ENCODE measurements around the gene HDAC2. TPM values are rescaled to one million over a fixed set of nuclear protein-coding genes. Genes with fewer than 3 reads are reported as not detected.

The HDAC2 gene
- total and polyA plus RNA-seq, 2 experiments from 2014 or later: 343 to 355 TPM

DNA sequence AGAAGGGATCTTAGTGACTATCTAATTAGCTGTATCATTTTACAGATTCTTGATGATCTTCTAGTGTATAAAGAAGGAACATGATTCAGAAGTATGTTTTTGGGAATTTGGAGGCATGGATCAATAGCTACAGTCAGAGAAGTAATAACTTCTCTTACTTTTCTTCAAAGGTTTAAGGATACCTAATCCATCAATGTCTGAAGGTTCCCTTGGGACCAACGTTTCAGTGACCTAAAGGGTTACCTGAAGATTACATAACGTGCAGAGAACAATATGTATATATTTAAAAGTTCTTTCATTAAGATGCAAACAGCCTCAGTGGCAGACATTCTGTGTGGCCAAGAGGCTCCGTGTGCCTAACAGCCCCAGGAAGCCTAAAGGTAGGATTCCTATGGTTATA, 3.2 kb downstream of the HDAC2 start:
- Histone ChIP-seq H3K9me2 (ENCODE audit: insufficient read depth) (no peaks in the 10 kb centered on the region), H3K36me3 (ENCODE audit: insufficient read depth) (no peaks in the 10 kb centered on the region), H2AFZ (no peak overlapping the region), H3K4me1 (ENCODE audit: insufficient read depth) (peaks cover 55% of the 10 kb centered on the region), H3K27me3 (ENCODE audit: insufficient read depth) (peaks cover 9% of the 10 kb centered on the region), H3F3A (replicated peaks; ENCODE audit: low read depth) (no peaks in the 10 kb centered on the region; the same call in 1 of the 2 replicates), H3K4me2 (peak overlapping the region; percentile 89), H4K20me1 (replicated peaks; ENCODE audit: insufficient read depth) (peaks cover 52% of the 10 kb centered on the region), H3K27ac (ENCODE audit: low read depth) (no peak overlapping the region), H3K4me3 (peak overlapping the region; percentile 98), H3K79me2 (replicated peaks; ENCODE audit: insufficient read depth) (peaks cover 85% of the 10 kb centered on the region)
- no peak for TF ChIP-seq NANOG (IDR thresholded peaks at IDR 0.05; ENCODE audit: borderline replicate concordance)
- no peak for TF ChIP-seq POLR2AphosphoS5 (IDR thresholded peaks at IDR 0.05; ENCODE audit: low read depth)
- no peak for TF ChIP-seq STAT1 (IDR thresholded peaks at IDR 0.05; ENCODE audit: unreplicated experiment)
- no peak for TF ChIP-seq ZNF331 (CRISPR knock-in tag; IDR thresholded peaks at IDR 0.05; ENCODE audit: low read depth)
- TF ChIP-seq, protein P1, sequence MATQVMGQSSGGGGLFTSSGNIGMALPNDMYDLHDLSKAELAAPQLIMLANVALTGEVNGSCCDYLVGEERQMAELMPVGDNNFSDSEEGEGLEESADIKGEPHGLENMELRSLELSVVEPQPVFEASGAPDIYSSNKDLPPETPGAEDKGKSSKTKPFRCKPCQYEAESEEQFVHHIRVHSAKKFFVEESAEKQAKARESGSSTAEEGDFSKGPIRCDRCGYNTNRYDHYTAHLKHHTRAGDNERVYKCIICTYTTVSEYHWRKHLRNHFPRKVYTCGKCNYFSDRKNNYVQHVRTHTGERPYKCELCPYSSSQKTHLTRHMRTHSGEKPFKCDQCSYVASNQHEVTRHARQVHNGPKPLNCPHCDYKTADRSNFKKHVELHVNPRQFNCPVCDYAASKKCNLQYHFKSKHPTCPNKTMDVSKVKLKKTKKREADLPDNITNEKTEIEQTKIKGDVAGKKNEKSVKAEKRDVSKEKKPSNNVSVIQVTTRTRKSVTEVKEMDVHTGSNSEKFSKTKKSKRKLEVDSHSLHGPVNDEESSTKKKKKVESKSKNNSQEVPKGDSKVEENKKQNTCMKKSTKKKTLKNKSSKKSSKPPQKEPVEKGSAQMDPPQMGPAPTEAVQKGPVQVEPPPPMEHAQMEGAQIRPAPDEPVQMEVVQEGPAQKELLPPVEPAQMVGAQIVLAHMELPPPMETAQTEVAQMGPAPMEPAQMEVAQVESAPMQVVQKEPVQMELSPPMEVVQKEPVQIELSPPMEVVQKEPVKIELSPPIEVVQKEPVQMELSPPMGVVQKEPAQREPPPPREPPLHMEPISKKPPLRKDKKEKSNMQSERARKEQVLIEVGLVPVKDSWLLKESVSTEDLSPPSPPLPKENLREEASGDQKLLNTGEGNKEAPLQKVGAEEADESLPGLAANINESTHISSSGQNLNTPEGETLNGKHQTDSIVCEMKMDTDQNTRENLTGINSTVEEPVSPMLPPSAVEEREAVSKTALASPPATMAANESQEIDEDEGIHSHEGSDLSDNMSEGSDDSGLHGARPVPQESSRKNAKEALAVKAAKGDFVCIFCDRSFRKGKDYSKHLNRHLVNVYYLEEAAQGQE (IDR thresholded peaks at IDR 0.05; ENCODE audit: unreplicated experiment): no peak
- H3K27me3 Mint-ChIP-seq (ENCODE audit: insufficient read depth, low read depth, poor library complexity): peaks cover 16% of the 10 kb centered on the region
- peaks cover 8% of the 10 kb centered on the region for H3K36me3 Mint-ChIP-seq (ENCODE audit: low read depth)
- ATAC-seq (no peak), DNase-seq (ENCODE audit: low spot score) (peak; percentile 31)
- peak overlapping the region; percentile 99 for H3K4me3 Mint-ChIP-seq
- no peak overlapping the region for H3K27ac Mint-ChIP-seq
- no peaks in the 10 kb centered on the region for H3K9me3 Mint-ChIP-seq
- H3K4me1 Mint-ChIP-seq: peaks cover 49% of the 10 kb centered on the region

DNA sequence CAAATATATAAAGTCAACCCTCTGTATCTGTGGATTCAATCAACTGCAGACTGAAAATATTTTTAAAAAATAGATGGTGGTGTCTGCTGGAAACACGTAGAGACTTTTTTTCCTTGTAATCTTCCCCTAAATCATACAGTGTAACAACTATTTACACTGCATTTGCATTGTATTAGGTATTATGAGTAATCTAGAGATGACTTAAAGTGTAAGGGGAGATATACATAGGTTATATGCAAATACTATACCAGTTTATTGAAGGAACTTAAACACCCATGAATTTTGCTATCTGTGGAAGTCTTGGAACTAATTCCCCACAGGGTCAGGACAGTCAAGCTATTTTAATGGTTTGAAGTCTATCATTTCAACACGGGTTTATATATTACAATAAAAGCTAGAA, 10.2 kb downstream of the HDAC2 start:
- Histone ChIP-seq H2AFZ (no peak overlapping the region), H4K20me1 (replicated peaks; ENCODE audit: insufficient read depth) (peaks cover 72% of the 10 kb centered on the region), H3K27ac (ENCODE audit: low read depth) (no peak overlapping the region), H3K79me2 (replicated peaks; ENCODE audit: insufficient read depth) (peaks cover 100% of the 10 kb centered on the region), H3K4me1 (ENCODE audit: insufficient read depth) (peaks cover 44% of the 10 kb centered on the region), H3K9me2 (ENCODE audit: insufficient read depth) (no peaks in the 10 kb centered on the region), H3K4me3 (0 out of 2 replicates have a peak overlapping the region, but pooled peaks have one; percentile 15), H3K27me3 (ENCODE audit: insufficient read depth) (no peaks in the 10 kb centered on the region), H3K4me2 (peak overlapping the region; percentile 31), H3F3A (replicated peaks; ENCODE audit: low read depth) (no peaks in the 10 kb centered on the region), H3K36me3 (ENCODE audit: insufficient read depth) (peaks cover 19% of the 10 kb centered on the region; the same call in 1 of the 2 replicates)
- Mint-ChIP-seq H3K4me3 (no peak overlapping the region), H3K4me1 (peaks cover 47% of the 10 kb centered on the region), H3K27ac (no peak overlapping the region), H3K9me3 (no peaks in the 10 kb centered on the region), H3K36me3 (ENCODE audit: low read depth) (peaks cover 31% of the 10 kb centered on the region), H3K27me3 (ENCODE audit: insufficient read depth, low read depth, poor library complexity) (no peaks in the 10 kb centered on the region)
- no peak for ATAC-seq
- DNase-seq (ENCODE audit: low spot score): no peak
- TF ChIP-seq, protein P2, sequence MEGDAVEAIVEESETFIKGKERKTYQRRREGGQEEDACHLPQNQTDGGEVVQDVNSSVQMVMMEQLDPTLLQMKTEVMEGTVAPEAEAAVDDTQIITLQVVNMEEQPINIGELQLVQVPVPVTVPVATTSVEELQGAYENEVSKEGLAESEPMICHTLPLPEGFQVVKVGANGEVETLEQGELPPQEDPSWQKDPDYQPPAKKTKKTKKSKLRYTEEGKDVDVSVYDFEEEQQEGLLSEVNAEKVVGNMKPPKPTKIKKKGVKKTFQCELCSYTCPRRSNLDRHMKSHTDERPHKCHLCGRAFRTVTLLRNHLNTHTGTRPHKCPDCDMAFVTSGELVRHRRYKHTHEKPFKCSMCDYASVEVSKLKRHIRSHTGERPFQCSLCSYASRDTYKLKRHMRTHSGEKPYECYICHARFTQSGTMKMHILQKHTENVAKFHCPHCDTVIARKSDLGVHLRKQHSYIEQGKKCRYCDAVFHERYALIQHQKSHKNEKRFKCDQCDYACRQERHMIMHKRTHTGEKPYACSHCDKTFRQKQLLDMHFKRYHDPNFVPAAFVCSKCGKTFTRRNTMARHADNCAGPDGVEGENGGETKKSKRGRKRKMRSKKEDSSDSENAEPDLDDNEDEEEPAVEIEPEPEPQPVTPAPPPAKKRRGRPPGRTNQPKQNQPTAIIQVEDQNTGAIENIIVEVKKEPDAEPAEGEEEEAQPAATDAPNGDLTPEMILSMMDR (conservative IDR thresholded peaks at IDR 0.05; ENCODE audit: low read depth in 2 of 2): no peak
- TF ChIP-seq, protein P3, sequence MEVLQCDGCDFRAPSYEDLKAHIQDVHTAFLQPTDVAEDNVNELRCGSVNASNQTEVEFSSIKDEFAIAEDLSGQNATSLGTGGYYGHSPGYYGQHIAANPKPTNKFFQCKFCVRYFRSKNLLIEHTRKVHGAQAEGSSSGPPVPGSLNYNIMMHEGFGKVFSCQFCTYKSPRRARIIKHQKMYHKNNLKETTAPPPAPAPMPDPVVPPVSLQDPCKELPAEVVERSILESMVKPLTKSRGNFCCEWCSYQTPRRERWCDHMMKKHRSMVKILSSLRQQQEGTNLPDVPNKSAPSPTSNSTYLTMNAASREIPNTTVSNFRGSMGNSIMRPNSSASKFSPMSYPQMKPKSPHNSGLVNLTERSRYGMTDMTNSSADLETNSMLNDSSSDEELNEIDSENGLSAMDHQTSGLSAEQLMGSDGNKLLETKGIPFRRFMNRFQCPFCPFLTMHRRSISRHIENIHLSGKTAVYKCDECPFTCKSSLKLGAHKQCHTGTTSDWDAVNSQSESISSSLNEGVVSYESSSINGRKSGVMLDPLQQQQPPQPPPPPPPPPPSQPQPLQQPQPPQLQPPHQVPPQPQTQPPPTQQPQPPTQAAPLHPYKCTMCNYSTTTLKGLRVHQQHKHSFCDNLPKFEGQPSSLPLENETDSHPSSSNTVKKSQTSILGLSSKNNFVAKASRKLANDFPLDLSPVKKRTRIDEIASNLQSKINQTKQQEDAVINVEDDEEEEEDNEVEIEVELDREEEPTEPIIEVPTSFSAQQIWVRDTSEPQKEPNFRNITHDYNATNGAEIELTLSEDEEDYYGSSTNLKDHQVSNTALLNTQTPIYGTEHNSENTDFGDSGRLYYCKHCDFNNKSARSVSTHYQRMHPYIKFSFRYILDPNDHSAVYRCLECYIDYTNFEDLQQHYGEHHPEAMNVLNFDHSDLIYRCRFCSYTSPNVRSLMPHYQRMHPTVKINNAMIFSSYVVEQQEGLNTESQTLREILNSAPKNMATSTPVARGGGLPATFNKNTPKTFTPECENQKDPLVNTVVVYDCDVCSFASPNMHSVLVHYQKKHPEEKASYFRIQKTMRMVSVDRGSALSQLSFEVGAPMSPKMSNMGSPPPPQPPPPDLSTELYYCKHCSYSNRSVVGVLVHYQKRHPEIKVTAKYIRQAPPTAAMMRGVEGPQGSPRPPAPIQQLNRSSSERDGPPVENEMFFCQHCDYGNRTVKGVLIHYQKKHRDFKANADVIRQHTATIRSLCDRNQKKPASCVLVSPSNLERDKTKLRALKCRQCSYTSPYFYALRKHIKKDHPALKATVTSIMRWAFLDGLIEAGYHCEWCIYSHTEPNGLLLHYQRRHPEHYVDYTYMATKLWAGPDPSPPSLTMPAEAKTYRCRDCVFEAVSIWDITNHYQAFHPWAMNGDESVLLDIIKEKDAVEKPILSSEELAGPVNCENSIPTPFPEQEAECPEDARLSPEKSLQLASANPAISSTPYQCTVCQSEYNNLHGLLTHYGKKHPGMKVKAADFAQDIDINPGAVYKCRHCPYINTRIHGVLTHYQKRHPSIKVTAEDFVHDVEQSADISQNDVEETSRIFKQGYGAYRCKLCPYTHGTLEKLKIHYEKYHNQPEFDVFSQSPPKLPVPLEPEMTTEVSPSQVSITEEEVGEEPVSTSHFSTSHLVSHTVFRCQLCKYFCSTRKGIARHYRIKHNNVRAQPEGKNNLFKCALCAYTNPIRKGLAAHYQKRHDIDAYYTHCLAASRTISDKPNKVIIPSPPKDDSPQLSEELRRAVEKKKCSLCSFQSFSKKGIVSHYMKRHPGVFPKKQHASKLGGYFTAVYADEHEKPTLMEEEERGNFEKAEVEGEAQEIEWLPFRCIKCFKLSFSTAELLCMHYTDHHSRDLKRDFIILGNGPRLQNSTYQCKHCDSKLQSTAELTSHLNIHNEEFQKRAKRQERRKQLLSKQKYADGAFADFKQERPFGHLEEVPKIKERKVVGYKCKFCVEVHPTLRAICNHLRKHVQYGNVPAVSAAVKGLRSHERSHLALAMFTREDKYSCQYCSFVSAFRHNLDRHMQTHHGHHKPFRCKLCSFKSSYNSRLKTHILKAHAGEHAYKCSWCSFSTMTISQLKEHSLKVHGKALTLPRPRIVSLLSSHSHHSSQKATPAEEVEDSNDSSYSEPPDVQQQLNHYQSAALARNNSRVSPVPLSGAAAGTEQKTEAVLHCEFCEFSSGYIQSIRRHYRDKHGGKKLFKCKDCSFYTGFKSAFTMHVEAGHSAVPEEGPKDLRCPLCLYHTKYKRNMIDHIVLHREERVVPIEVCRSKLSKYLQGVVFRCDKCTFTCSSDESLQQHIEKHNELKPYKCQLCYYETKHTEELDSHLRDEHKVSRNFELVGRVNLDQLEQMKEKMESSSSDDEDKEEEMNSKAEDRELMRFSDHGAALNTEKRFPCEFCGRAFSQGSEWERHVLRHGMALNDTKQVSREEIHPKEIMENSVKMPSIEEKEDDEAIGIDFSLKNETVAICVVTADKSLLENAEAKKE (CRISPR knock-in tag; IDR thresholded peaks at IDR 0.05): no peak
- no peak for TF ChIP-seq CREB1 (CRISPR knock-in tag; IDR thresholded peaks at IDR 0.05; ENCODE audit: low read depth)
- TF ChIP-seq EZH2 (IDR thresholded peaks at IDR 0.05; ENCODE audit: low read depth, unreplicated experiment): no peak
- no peak for TF ChIP-seq POLR2AphosphoS5 (IDR thresholded peaks at IDR 0.05; ENCODE audit: low read depth)
- no peak for TF ChIP-seq JUNB (IDR thresholded peaks at IDR 0.05; ENCODE audit: unreplicated experiment)
- no peak for TF ChIP-seq NANOG (IDR thresholded peaks at IDR 0.05; ENCODE audit: borderline replicate concordance)
- TF ChIP-seq ZNF114 (CRISPR knock-in tag; IDR thresholded peaks at IDR 0.05): no peak
- TF ChIP-seq STAT1 (IDR thresholded peaks at IDR 0.05; ENCODE audit: unreplicated experiment): no peak
